Esophagus (tissue), 2 donors: ENCODE results near the gene SND1. TPM values are rescaled to one million over a fixed set of nuclear protein-coding genes. Genes with fewer than 3 reads are reported as not detected.

ENCODE experiments used
- H3K27ac ChIP-seq, 2 donors: one replicate each; pipeline ENCODE4 v1.5.1; 2013; ENCODE audit warnings: low read depth in 2 of 2, mild to moderate bottlenecking in 2 of 2, inconsistent platforms in 1 of 2, low read length in 1 of 2, moderate library complexity in 1 of 2
- H3K27me3 ChIP-seq, 2 donors: one replicate each; pipeline ENCODE4 v1.6.1; 2013; ENCODE audit warnings: low read length in 2 of 2, control low read depth in 1 of 2, mild to moderate bottlenecking in 1 of 2; ENCODE audit not compliant: insufficient read depth in 2 of 2, control insufficient read depth in 1 of 2
- H3K36me3 ChIP-seq, 2 donors: one replicate each; pipeline ENCODE4 v1.6.1; 2013; ENCODE audit warnings: low read length in 1 of 2; ENCODE audit not compliant: control insufficient read depth in 2 of 2, insufficient read depth in 2 of 2
- H3K4me1 ChIP-seq, 2 donors: one replicate each; pipeline ENCODE4 v1.6.1; 2013; ENCODE audit warnings: low read length in 1 of 2; ENCODE audit not compliant: control insufficient read depth in 2 of 2, insufficient read depth in 2 of 2
- H3K4me3 ChIP-seq, 2 donors: one replicate each; pipeline ENCODE4 v1.5.1; 2013; ENCODE audit warnings: low read length in 2 of 2, mild to moderate bottlenecking in 2 of 2, low read depth in 1 of 2, moderate library complexity in 1 of 2
- H3K9me3 ChIP-seq, 2 donors: one replicate each; pipeline ENCODE4 v1.6.1; 2013; ENCODE audit warnings: mild to moderate bottlenecking in 2 of 2, low read depth in 1 of 2, low read length in 1 of 2, moderate library complexity in 1 of 2; ENCODE audit not compliant: control insufficient read depth in 2 of 2, insufficient read depth in 1 of 2
- WGBS, 2 donors: extraction: QIAGEN DNeasy Blood & Tissue Kit; methylation state at CpG; one replicate each; pipeline ENCODE4 v1.1.7; 2013; 5-methylcytosine and 5-hydroxymethylcytosine counted together
- polyA plus RNA-seq, 2 donors: library from polyadenylated mRNA; stranded (reverse); fragments of 200-250 nt; gene quantifications; one replicate each; pipeline ENCODE4 v1.2.3, GENCODE V29; 2013
- donor health status: healthy with polysubstance abuse.
- donor health status: Bipolar disorder and iron deficiency.

Gene SND1
- polyA plus RNA-seq, 2 donors: 23.1 to 44.4 TPM

DNA sequence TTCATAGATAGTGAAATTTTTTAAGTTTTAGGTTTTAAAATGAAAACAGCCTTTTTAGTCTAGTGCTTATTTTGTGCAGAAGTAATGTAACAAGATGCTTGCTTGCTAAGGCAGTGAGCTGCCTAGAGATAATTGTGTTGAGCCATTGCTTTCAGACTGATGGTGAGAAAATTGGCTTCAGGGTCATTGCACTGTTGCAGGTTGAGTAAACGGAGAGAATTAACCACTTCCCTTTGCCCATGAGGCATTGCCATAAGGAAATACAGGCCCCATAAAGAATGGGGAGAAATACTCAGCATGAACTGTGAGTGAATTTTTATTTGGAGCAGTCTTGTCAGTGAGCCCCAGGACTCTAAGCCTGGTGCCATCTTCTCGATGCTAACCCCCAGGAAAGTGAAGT is 238.7 kb downstream of the SND1 start:
- WGBS, 2 donors: 84 to 92% methylated on average over 2 of the region's 2 CpGs
- no peaks in the 10 kb centered on the region for H3K27me3 ChIP-seq
- H3K36me3 ChIP-seq: peaks cover 9 to 14% of the 10 kb centered on the region in 2 donors
- no peaks in the 10 kb centered on the region for H3K9me3 ChIP-seq
- H3K27ac ChIP-seq: no peak overlapping the region
- H3K4me3 ChIP-seq: no peak overlapping the region
- H3K4me1 ChIP-seq: no peaks in the 10 kb centered on the region

DNA sequence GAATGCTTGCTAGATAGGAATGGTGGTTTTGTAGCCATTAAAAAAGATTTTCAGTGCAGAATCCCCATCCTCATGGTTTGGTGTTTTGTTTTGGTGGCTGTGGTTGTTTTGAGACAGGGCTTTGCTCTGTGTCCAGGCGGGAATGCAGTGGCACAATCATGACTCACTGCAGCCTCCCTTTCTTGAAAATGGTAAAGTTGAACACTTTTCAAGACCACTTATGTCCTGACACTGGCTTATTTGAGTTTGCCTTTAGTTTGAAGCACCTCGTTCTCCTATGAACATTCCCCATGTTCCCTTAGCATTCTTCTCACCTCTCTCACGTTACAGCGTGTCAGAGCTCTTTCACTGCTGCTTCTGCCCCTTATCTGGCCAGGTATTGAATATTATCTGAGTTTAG is 239.2 kb downstream of the SND1 start:
- Histone ChIP-seq H3K4me3 (no peak overlapping the region), H3K9me3 (no peaks in the 10 kb centered on the region), H3K4me1 (no peaks in the 10 kb centered on the region), H3K36me3 (peaks cover 9 to 14% of the 10 kb centered on the region in 2 donors), H3K27me3 (no peaks in the 10 kb centered on the region), H3K27ac (no peak overlapping the region)
- 92 to 94% methylated on average over 4 of the region's 4 CpGs for WGBS, 2 donors

DNA sequence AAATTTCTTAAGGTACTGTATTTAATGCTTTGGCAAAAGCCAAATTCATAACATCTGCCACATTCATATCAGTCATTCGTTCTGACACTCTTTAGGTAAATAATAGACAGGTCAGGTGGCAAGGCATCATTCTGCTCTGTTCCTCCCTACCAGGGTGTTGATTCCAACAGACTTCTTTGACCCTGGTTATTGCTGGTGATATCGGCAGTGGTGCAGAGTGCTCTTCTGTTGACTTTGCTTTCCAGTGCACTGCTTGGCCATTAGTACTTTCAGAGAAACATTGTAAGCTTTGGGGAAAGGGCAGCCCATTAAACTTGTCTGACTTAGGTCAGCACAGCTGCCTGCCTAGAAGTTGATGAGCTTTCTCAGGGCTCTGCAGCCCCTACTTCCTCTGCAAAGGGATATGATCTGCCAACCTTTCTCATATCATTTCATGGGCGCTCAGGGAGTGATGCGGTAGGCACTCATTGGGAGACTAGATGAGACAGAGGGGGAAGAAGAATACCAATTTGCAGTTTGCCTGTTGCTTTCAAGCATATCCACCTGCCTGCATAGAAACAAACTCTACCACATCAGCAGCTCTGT is 240.0 kb downstream of the SND1 start:
- Histone ChIP-seq H3K4me1 (no peaks in the 10 kb centered on the region), H3K27ac (no peak overlapping the region), H3K36me3 (peaks cover 9 to 14% of the 10 kb centered on the region in 2 donors), H3K27me3 (no peaks in the 10 kb centered on the region), H3K9me3 (no peaks in the 10 kb centered on the region), H3K4me3 (no peak overlapping the region)
- WGBS, 2 donors: 83 to 91% methylated on average over 4 of the region's 4 CpGs

- no peaks in the 10 kb centered on the region for H3K27me3 ChIP-seq
- 80 to 82% methylated on average over 9 of the region's 9 CpGs for WGBS, 2 donors
- H3K4me3 ChIP-seq: no peak overlapping the region
- H3K36me3 ChIP-seq: peaks cover 8 to 13% of the 10 kb centered on the region in 2 donors
- H3K9me3 ChIP-seq: no peaks in the 10 kb centered on the region
- no peak overlapping the region for H3K27ac ChIP-seq
- no peaks in the 10 kb centered on the region for H3K4me1 ChIP-seq
Measured at GRCh38 chr7:127892488-127893314, 240.7 kb downstream of the SND1 start.

DNA sequence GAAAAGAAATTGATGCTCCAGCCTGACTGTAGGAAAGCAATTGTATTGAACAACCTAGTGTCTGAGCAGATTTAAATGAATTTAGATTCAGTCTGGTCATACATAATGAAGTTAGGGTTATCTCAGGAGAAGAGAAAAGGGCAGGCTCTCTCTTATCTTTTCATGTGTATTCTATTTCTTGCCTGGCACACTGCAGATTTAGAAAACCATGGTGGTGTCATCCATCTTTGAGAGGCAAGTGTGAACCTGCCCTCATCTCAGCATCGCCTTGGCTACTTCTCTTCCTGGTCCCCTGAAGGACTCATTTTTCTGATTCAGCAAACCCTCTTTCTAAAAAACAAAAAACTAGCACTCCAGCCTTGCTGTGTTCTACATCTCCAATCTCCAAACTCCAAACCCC is 241.6 kb downstream of the SND1 start:
- Histone ChIP-seq H3K27me3 (no peaks in the 10 kb centered on the region), H3K9me3 (no peaks in the 10 kb centered on the region), H3K4me3 (no peak overlapping the region), H3K4me1 (no peaks in the 10 kb centered on the region), H3K27ac (no peak overlapping the region), H3K36me3 (peaks cover 6 to 9% of the 10 kb centered on the region in 2 donors)
- 65 to 88% methylated on average over 1 of the region's 1 CpG for WGBS, 2 donors

- Histone ChIP-seq H3K27ac (no peak overlapping the region), H3K27me3 (no peaks in the 10 kb centered on the region), H3K4me3 (no peak overlapping the region), H3K36me3 (peaks cover 4 to 6% of the 10 kb centered on the region in 2 donors), H3K4me1 (no peaks in the 10 kb centered on the region), H3K9me3 (no peaks in the 10 kb centered on the region)
- 91 to 100% methylated on average over 2 of the region's 2 CpGs for WGBS, 2 donors
Measured at GRCh38 chr7:127894588-127894987, 242.6 kb downstream of the SND1 start.

DNA sequence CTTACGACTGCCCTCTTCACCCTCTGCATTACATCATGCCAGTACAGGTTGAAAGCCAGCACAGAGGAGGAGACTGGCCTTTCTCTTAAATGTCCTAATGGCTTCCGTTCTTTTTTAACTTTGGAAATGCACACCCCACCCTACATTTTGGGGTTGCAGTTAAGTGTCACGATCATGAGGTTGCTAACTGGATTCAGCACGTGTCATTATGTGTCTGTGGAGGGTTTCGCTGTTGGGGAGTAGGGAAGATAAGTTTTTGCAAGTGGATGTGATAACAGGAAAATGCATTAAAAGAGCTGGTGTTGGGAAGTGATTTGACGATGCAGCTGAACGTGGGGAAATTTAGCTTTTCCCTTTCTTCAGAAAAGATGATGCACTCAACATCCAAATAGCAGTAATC is 243.4 kb downstream of the SND1 start:
- 94 to 96% methylated on average over 7 of the region's 7 CpGs for WGBS, 2 donors

DNA sequence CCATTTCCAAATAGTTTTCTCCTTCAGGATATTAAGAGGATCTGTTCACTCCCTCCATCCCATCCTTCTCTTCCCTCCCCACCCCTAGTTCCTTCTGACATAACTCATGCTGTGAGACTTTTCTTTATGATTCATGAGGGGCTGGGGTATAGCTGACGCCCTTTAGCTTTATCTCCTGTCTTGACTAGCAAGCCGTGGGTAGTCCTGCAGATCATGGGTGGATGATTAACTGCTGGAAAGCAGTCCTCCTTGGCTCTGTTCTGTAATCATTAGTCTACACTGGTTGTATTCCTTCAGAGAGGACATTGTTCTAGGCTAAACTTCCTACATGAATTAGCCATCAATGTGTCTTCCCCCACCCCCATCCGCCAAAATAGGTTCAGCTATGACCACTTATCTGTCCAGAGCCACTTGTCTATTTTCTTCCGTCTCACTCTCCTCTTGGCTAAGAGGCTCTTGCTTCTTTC is 243.9 kb downstream of the SND1 start:
- WGBS, 2 donors: 86 to 90% methylated on average over 4 of the region's 4 CpGs
- Histone ChIP-seq H3K27me3 (no peaks in the 10 kb centered on the region), H3K9me3 (no peaks in the 10 kb centered on the region), H3K4me3 (no peak overlapping the region), H3K36me3 (peaks cover 4 to 6% of the 10 kb centered on the region in 2 donors), H3K4me1 (no peaks in the 10 kb centered on the region), H3K27ac (no peak overlapping the region)

More for the DNA sequence above, 243.4 kb downstream of the SND1 start:
- no peaks in the 10 kb centered on the region for H3K4me1 ChIP-seq
- H3K4me3 ChIP-seq: no peak overlapping the region
- no peaks in the 10 kb centered on the region for H3K9me3 ChIP-seq
- peaks cover 4 to 6% of the 10 kb centered on the region in 2 donors for H3K36me3 ChIP-seq
- no peaks in the 10 kb centered on the region for H3K27me3 ChIP-seq
- no peak overlapping the region for H3K27ac ChIP-seq

DNA sequence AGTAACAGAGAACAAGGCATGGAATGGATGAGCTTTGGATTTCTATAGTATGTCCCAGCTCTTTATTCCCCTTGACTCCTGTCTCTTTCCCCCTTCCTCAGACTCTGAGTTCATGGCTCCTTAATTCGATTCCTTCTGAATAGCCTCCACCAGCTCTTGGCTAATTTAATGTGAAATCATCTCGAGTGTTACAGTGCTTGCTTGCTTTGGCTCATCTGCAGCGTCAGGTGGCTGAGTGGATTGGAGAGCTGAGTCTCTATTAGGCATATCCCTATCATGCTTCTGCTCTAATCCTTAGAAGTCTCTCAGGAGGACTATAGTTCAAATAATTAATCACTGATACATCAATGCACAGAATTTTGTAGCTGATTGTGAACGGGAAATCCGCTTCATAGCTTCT is 244.7 kb downstream of the SND1 start:
- H3K4me1 ChIP-seq: no peaks in the 10 kb centered on the region
- no peaks in the 10 kb centered on the region for H3K9me3 ChIP-seq
- H3K4me3 ChIP-seq: no peak overlapping the region
- H3K27ac ChIP-seq: no peak overlapping the region
- WGBS, 2 donors: 91 to 92% methylated on average over 5 of the region's 5 CpGs
- no peaks in the 10 kb centered on the region for H3K27me3 ChIP-seq
- H3K36me3 ChIP-seq: peaks cover 4% of the 10 kb centered on the region in 2 donors
